Activated CD4-positive, CD25-positive, alpha-beta regulatory T cell treated with anti-CD3 and anti-CD28 coated beads, Interleukin-2, amount 50 U/mL, for 72 hours (primary cell): ENCODE data around the gene PIEZO2.
"Not testable (repeated sequence)": the region's sequence is repeated elsewhere in the genome, so short reads cannot be mapped to it uniquely, and the experiment has no call there.

Experiments
- DNase-seq: peaks from one replicate; pipeline ENCODE4 v3.0.0; 2021

The PIEZO2 gene

GRCh38 chr18:10878703-10879102 lies 270.7 kb downstream of the PIEZO2 start:
- no peak for DNase-seq

GRCh38 chr18:10877987-10878386 lies 271.4 kb downstream of the PIEZO2 start:
- no peak for DNase-seq

GRCh38 chr18:10875811-10876210 lies 273.6 kb downstream of the PIEZO2 start:
- no peak for DNase-seq

- DNase-seq: no peak
Measured at GRCh38 chr18:10872304-10872703, 277.1 kb downstream of the PIEZO2 start.

GRCh38 chr18:10864722-10865121 lies 284.6 kb downstream of the PIEZO2 start:
- no peak for DNase-seq

- no peak for DNase-seq
Measured at GRCh38 chr18:10863026-10863425, 286.3 kb downstream of the PIEZO2 start.

GRCh38 chr18:10860928-10861327 lies 288.4 kb downstream of the PIEZO2 start:
- no peak for DNase-seq

- DNase-seq: no peak
Measured at GRCh38 chr18:10860382-10860781, 289.0 kb downstream of the PIEZO2 start.

GRCh38 chr18:10858477-10858876 lies 290.9 kb downstream of the PIEZO2 start:
- no peak for DNase-seq

GRCh38 chr18:10856132-10856531 lies 293.2 kb downstream of the PIEZO2 start:
- no peak for DNase-seq

GRCh38 chr18:10852385-10853303 lies 296.7 kb downstream of the PIEZO2 start:
- DNase-seq: no peak

- DNase-seq: no peak
Measured at GRCh38 chr18:10851824-10852319, 297.5 kb downstream of the PIEZO2 start.

- DNase-seq: no peak
Measured at GRCh38 chr18:10850840-10851239, 298.5 kb downstream of the PIEZO2 start.

- DNase-seq: no peak
Measured at GRCh38 chr18:10850216-10850615, 299.2 kb downstream of the PIEZO2 start.

GRCh38 chr18:10847907-10848306 lies 301.5 kb downstream of the PIEZO2 start:
- DNase-seq: no peak

- no peak for DNase-seq
Measured at GRCh38 chr18:10847408-10847790, 302.0 kb downstream of the PIEZO2 start.

GRCh38 chr18:10846657-10847407 lies 302.5 kb downstream of the PIEZO2 start:
- DNase-seq: no peak

GRCh38 chr18:10846035-10846434 lies 303.3 kb downstream of the PIEZO2 start:
- DNase-seq: not testable (repeated sequence)

- DNase-seq: no peak
Measured at GRCh38 chr18:10843565-10843964, 305.8 kb downstream of the PIEZO2 start.

- DNase-seq: no peak
Measured at GRCh38 chr18:10842861-10843260, 306.5 kb downstream of the PIEZO2 start.

GRCh38 chr18:10842371-10842770 lies 307.0 kb downstream of the PIEZO2 start:
- DNase-seq: no peak

- DNase-seq: no peak
Measured at GRCh38 chr18:10841203-10841602, 308.2 kb downstream of the PIEZO2 start.

- no peak for DNase-seq
Measured at GRCh38 chr18:10840743-10841142, 308.6 kb downstream of the PIEZO2 start.

- no peak for DNase-seq
Measured at GRCh38 chr18:10839421-10839820, 309.9 kb downstream of the PIEZO2 start.
